Activated naive CD8-positive, alpha-beta T cell treated with anti-CD3 and anti-CD28 coated beads, Interleukin-2, amount 50 U/mL, for 24 hours (primary cell): ENCODE measurements around the gene AFF4.

ENCODE experiments used
- ATAC-seq: fragments of 150-1000 bp; cut with Tn5 transposase; one replicate; pipeline ENCODE4 v1.10.0; 2021
- DNase-seq: peaks from one replicate; pipeline ENCODE4 v3.0.0; 2021
- H3K27ac Mint-ChIP-seq: one replicate; pipeline ENCODE4 v1.8.0; 2021; ENCODE audit warnings: mild to moderate bottlenecking, mixed read lengths
- H3K27me3 Mint-ChIP-seq: one replicate; pipeline ENCODE4 v1.8.0; 2021; ENCODE audit warnings: mixed read lengths
- H3K36me3 Mint-ChIP-seq: one replicate; pipeline ENCODE4 v1.8.0; 2021; ENCODE audit warnings: low read depth, mixed read lengths
- H3K4me1 Mint-ChIP-seq: one replicate; pipeline ENCODE4 v1.8.0; 2021; ENCODE audit warnings: mixed read lengths
- H3K4me3 Mint-ChIP-seq: one replicate; pipeline ENCODE4 v1.8.0; 2021; ENCODE audit warnings: mild to moderate bottlenecking, moderate library complexity, mixed read lengths
- H3K9me3 Mint-ChIP-seq: one replicate; pipeline ENCODE4 v1.8.0; 2021; ENCODE audit warnings: mixed read lengths

AFF4 gene

GRCh38 chr5:132839426-132840301 is 123.8 kb downstream of the AFF4 start:
- ATAC-seq (no peak), DNase-seq (no peak)
- no peaks in the 10 kb centered on the region for H3K9me3 Mint-ChIP-seq
- no peaks in the 10 kb centered on the region for H3K27me3 Mint-ChIP-seq
- H3K36me3 Mint-ChIP-seq: no peaks in the 10 kb centered on the region
- no peak overlapping the region for H3K4me3 Mint-ChIP-seq
- no peaks in the 10 kb centered on the region for H3K4me1 Mint-ChIP-seq
- no peak overlapping the region for H3K27ac Mint-ChIP-seq

GRCh38 chr5:132838516-132839282 is 124.7 kb downstream of the AFF4 start:
- H3K27me3 Mint-ChIP-seq: no peaks in the 10 kb centered on the region
- H3K36me3 Mint-ChIP-seq: no peaks in the 10 kb centered on the region
- H3K4me1 Mint-ChIP-seq: no peaks in the 10 kb centered on the region
- ATAC-seq (no peak), DNase-seq (no peak)
- H3K27ac Mint-ChIP-seq: no peak overlapping the region
- H3K9me3 Mint-ChIP-seq: no peaks in the 10 kb centered on the region
- H3K4me3 Mint-ChIP-seq: no peak overlapping the region

GRCh38 chr5:132837868-132838267 is 125.6 kb downstream of the AFF4 start:
- ATAC-seq (no peak), DNase-seq (no peak)
- H3K27ac Mint-ChIP-seq: no peak overlapping the region
- no peaks in the 10 kb centered on the region for H3K4me1 Mint-ChIP-seq
- no peaks in the 10 kb centered on the region for H3K36me3 Mint-ChIP-seq
- H3K9me3 Mint-ChIP-seq: no peaks in the 10 kb centered on the region
- H3K4me3 Mint-ChIP-seq: no peak overlapping the region
- H3K27me3 Mint-ChIP-seq: peaks cover under 1% of the 10 kb centered on the region

- Mint-ChIP-seq H3K4me3 (no peak overlapping the region), H3K36me3 (no peaks in the 10 kb centered on the region), H3K27me3 (peaks cover 4% of the 10 kb centered on the region), H3K9me3 (no peaks in the 10 kb centered on the region), H3K4me1 (no peaks in the 10 kb centered on the region), H3K27ac (no peak overlapping the region)
- DNase-seq (no peak), ATAC-seq (no peak)
These were observed 126.6 kb downstream of the AFF4 start for GRCh38 chr5:132836852-132837251.

GRCh38 chr5:132834057-132834456 is 129.4 kb downstream of the AFF4 start:
- H3K9me3 Mint-ChIP-seq: no peaks in the 10 kb centered on the region
- peaks cover 23% of the 10 kb centered on the region for H3K27me3 Mint-ChIP-seq
- H3K27ac Mint-ChIP-seq: no peak overlapping the region
- H3K4me1 Mint-ChIP-seq: peaks cover 9% of the 10 kb centered on the region
- H3K4me3 Mint-ChIP-seq: no peak overlapping the region
- H3K36me3 Mint-ChIP-seq: no peaks in the 10 kb centered on the region
- ATAC-seq (no peak), DNase-seq (no peak)

GRCh38 chr5:132832612-132833011 is 130.8 kb downstream of the AFF4 start:
- H3K27me3 Mint-ChIP-seq: peaks cover 36% of the 10 kb centered on the region
- DNase-seq (no peak), ATAC-seq (no peak)
- H3K36me3 Mint-ChIP-seq: no peaks in the 10 kb centered on the region
- H3K4me3 Mint-ChIP-seq: no peak overlapping the region
- H3K4me1 Mint-ChIP-seq: peaks cover 9% of the 10 kb centered on the region
- no peak overlapping the region for H3K27ac Mint-ChIP-seq
- no peaks in the 10 kb centered on the region for H3K9me3 Mint-ChIP-seq

GRCh38 chr5:132831095-132831860 is 132.2 kb downstream of the AFF4 start:
- H3K27me3 Mint-ChIP-seq: peaks cover 49% of the 10 kb centered on the region
- peak overlapping the region; percentile 65 for H3K4me3 Mint-ChIP-seq
- no peaks in the 10 kb centered on the region for H3K36me3 Mint-ChIP-seq
- no peaks in the 10 kb centered on the region for H3K9me3 Mint-ChIP-seq
- DNase-seq: no peak
- no peak overlapping the region for H3K27ac Mint-ChIP-seq
- ATAC-seq: no peak
- peaks cover 9% of the 10 kb centered on the region for H3K4me1 Mint-ChIP-seq

GRCh38 chr5:132830436-132831094 is 132.9 kb downstream of the AFF4 start, which contains the start of gene SHROOM1:
Gene SHROOM1, minus strand, starts transcription at chr5:132830647. Its CDS starts 4,507 bp downstream, at chr5:132826140.
- Mint-ChIP-seq H3K27me3 (peaks cover 55% of the 10 kb centered on the region), H3K27ac (no peak within 1 kb of the TSS), H3K36me3 (no peaks in the 10 kb centered on the region), H3K4me1 (peaks cover 9% of the 10 kb centered on the region), H3K9me3 (no peaks in the 10 kb centered on the region), H3K4me3 (peak within 1 kb of the TSS; percentile 81)
- ATAC-seq (peak; percentile 30), DNase-seq (no peak)

- DNase-seq (peak; percentile 78), ATAC-seq (peak; percentile 83)
- Mint-ChIP-seq H3K9me3 (no peaks in the 10 kb centered on the region), H3K27me3 (peaks cover 58% of the 10 kb centered on the region), H3K4me1 (peaks cover 9% of the 10 kb centered on the region), H3K36me3 (no peaks in the 10 kb centered on the region), H3K4me3 (peak overlapping the region; percentile 81), H3K27ac (no peak overlapping the region)
These were observed 133.5 kb downstream of the AFF4 start for GRCh38 chr5:132829742-132830435.

- Mint-ChIP-seq H3K36me3 (no peaks in the 10 kb centered on the region), H3K4me1 (peaks cover 9% of the 10 kb centered on the region), H3K9me3 (no peaks in the 10 kb centered on the region), H3K27ac (no peak overlapping the region), H3K4me3 (peak overlapping the region; percentile 81), H3K27me3 (peaks cover 65% of the 10 kb centered on the region)
- no peak for DNase-seq
- ATAC-seq: no peak
These were observed 134.5 kb downstream of the AFF4 start for GRCh38 chr5:132828846-132829494.

GRCh38 chr5:132827943-132828673 is 135.3 kb downstream of the AFF4 start:
- H3K9me3 Mint-ChIP-seq: no peaks in the 10 kb centered on the region
- no peak overlapping the region for H3K4me3 Mint-ChIP-seq
- no peaks in the 10 kb centered on the region for H3K36me3 Mint-ChIP-seq
- H3K27me3 Mint-ChIP-seq: peaks cover 72% of the 10 kb centered on the region
- DNase-seq (no peak), ATAC-seq (no peak)
- no peak overlapping the region for H3K27ac Mint-ChIP-seq
- H3K4me1 Mint-ChIP-seq: peaks cover 9% of the 10 kb centered on the region

GRCh38 chr5:132826424-132827082 is 136.9 kb downstream of the AFF4 start:
- Mint-ChIP-seq H3K27ac (no peak overlapping the region), H3K4me3 (no peak overlapping the region), H3K27me3 (peaks cover 72% of the 10 kb centered on the region), H3K9me3 (no peaks in the 10 kb centered on the region), H3K36me3 (no peaks in the 10 kb centered on the region), H3K4me1 (peaks cover 9% of the 10 kb centered on the region)
- DNase-seq: no peak
- ATAC-seq: no peak
